Head of caudate nucleus (tissue), 42 donors: Measurements from ENCODE around the gene PNLIPRP1.

ENCODE experiments used
- DNase-seq, 42 donors: peaks; one replicate each; pipeline versions ENCODE4 v3.0.0 to v3.0.0-alpha.2; 2020 to 2021; ENCODE audit warnings: mixed read lengths in 7 of 42
- intact Hi-C: fragments of 100-400 bp; cut with DNase I; formaldehyde crosslinking; loops from one replicate; pipeline ENCODE4 v1.15.0; 2022

The PNLIPRP1 gene

DNA sequence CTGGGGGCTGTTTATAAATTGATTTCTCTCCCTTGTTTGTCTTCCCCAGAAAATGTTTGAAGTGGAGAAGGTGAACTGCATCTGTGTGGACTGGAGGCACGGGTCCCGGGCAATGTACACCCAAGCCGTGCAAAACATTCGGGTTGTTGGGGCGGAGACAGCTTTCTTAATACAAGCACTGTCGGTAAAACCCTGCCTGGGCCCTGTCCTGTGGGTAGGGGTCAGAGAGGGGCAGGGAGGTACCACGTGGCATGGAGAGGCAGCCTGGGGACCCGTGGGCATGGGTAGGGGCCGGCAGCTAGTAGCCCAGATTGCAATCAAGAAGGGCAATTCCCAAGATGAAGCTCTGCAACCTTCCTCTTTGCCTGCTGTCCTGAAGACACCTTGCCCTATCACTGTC, 36.1 kb downstream of the PNLIPRP1 start:
- intact Hi-C loops = no loop called here
- DNase-seq = no peak

DNA sequence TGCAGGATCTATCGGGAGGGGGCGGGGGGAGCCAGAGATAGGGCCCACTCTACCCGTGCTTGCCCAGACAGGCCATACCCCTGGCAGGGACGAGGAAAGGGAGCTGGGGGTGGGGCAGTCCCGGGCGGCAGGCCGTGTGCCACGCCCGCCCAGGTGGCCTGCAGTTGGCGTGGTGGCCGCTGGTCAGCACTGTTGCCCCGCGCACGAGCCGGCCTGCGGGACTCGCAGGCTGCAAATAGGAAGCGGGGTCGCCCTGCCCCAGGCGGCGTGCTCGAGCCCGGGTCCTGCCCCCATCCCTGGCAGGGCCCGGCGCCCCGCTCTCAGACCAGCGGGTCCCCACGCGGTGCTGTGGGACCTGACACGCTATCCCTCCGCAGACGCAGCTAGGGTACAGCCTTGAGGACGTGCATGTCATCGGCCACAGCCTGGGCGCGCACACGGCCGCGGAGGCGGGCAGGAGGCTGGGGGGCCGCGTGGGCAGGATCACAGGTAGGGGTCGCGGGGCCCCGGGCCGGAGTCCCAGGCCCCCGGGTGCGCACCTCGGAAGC, 36.7 kb downstream of the PNLIPRP1 start:
- DNase-seq = peak in 19 of 42 donors; percentile 7 to 58 (median 23)
- intact Hi-C loops = no loop called here

GRCh38 chr10:116629340-116629739, 38.6 kb downstream of the PNLIPRP1 start:
- no peak for DNase-seq
- intact Hi-C loops = no loop called here

DNA sequence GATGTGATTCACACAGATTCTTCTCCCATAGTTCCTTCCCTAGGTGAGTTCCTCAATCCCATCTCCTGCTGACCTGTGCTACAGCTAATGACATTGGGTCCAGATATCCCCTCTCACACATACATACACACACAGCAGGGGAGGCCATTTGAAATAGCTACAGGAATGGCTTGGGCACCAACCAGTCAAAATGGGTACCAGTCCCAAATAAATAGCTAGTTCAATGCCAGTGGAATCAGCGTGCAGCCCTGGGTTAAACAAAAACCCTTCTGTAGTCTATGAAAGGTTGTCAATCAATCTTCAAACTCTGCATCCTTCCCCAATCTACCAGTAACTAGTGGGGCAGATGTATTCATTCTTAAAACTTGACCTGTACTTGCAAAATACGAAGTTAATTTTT, 39.3 kb downstream of the PNLIPRP1 start:
- DNase-seq = no peak
- intact Hi-C loops = no loop called here

- intact Hi-C loops = no loop called here
- DNase-seq = no peak
Observed at GRCh38 chr10:116631871-116632295, 41.1 kb downstream of the PNLIPRP1 start.

DNA sequence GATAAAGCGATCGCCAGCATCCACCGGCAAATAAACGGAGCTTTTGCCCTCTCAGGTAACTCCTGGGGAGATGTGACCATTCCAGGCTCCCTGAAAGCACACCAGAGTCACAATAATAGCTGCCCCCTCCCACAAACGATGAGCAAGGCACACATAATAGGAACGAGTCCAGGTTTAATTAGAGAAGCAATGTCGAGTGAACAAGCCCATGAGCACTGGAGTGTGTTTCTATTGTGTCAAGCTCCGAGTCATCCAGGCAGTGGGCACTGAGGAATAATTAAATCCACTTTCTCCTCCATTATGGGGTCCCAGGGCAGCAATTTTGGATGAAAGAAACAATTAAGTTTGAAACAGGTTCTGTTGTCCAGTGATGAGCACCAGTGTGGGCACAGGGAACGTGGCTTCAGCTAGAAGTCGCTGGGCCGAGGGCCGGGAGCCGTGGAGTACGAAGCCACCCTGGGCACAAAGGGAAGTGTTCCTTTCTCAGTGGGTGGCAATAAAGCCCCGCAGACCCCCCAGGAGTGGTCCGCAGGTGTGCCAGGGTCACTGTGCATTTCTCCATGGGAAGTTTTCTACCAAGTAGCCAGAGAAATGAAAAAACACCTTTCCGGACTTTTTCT, 41.9 kb downstream of the PNLIPRP1 start:
- DNase-seq = no peak
- intact Hi-C loops = no loop called here

DNA sequence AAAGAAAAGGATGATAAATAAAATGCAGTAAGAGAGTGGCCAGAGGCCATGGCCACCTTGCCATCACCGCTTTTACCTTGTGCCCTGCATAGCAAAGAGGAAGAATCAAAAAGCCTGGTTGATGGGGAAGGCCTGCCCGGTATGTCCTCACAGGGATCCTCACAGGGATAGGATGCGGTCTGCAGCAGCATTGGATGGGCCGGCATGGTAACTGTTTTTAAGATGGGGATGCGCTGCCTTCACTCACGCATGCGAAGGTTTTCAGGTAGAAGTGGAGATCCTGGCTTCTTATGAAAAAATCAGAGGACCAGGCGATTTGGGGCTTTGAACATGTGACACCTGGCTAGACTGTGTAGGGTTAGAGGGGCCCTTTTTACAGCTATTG, 42.4 kb downstream of the PNLIPRP1 start:
- intact Hi-C loops = no loop called here
- DNase-seq = no peak

DNA sequence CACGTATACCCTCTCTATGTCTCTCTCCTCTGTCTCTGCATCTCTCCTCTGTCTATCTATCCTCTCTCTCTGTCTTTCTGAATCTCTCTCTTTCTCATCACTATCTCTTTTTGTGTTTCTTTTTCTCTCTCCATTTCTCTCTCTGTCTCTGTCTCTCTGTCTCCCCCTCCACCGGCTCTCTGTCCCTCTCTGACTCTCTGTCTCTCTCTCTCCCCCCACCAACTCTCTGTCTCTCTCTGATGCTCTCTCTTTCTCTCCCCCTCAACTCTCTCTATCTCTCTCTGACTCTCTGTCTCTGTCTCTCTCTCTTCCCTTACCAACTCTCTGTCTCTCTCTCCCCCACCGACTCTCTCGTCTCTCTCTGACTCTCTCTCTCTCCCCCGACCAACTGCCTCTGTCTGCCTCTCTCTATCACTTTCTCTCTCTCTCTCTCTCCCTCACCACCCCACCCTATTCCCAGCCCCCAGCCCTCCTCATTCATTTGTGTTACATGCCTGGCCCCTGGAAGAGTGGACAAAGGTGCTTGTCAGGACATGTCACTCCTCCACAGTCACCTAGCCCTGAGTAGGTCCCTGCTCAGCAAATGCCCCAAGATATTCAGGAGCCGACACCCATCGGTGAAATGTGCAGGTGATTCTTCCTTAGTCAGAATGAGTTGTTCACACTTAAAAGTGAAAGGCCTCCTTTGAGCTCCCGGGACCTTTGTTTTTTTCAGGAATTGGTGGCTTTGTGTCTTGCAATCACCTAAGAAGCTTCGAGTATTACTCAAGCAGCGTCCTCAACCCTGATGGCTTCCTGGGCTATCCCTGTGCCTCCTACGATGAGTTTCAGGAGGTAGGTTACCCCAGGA, 43.6 kb downstream of the PNLIPRP1 start:
- no peak for DNase-seq
- intact Hi-C loops = no loop called here

- no peak for DNase-seq
- intact Hi-C loops = no loop called here
Observed at GRCh38 chr10:116636385-116636784, 45.6 kb downstream of the PNLIPRP1 start.

- intact Hi-C loops = no loop called here
- DNase-seq = peak in 26 of 42 donors; percentile 5 to 68 (median 23)
Observed at GRCh38 chr10:116636976-116637375, 46.2 kb downstream of the PNLIPRP1 start.

- DNase-seq = no peak
- intact Hi-C loops = no loop called here
Observed at GRCh38 chr10:116637830-116638229, 47.1 kb downstream of the PNLIPRP1 start.

GRCh38 chr10:116646502-116646901, 55.7 kb downstream of the PNLIPRP1 start:
- DNase-seq = no peak
- intact Hi-C loops = no loop called here

DNA sequence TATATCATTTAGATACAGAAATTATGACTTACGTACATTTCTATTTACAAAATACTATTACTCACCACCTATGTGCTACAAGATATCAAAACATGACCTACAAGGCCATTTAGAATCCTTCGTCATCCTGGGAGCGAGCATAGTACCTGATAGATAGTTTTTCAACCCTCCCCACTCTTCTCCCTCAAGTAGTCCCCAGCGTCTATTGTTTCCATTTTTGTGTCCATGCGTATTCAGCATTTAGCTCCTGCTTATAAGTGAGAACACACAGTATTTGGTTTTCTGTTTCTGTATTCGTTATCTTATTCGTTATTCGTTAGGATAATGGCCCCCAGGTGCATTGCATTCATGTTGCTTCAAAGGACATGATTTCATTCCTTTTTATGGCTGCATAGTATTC, 58.1 kb downstream of the PNLIPRP1 start:
- intact Hi-C loops = no loop called here
- DNase-seq = no peak

- intact Hi-C loops = no loop called here
- no peak for DNase-seq
Observed at GRCh38 chr10:116653885-116654284, 63.1 kb downstream of the PNLIPRP1 start.

GRCh38 chr10:116654816-116655215, 64.1 kb downstream of the PNLIPRP1 start:
- no peak for DNase-seq
- intact Hi-C loops = no loop called here

DNA sequence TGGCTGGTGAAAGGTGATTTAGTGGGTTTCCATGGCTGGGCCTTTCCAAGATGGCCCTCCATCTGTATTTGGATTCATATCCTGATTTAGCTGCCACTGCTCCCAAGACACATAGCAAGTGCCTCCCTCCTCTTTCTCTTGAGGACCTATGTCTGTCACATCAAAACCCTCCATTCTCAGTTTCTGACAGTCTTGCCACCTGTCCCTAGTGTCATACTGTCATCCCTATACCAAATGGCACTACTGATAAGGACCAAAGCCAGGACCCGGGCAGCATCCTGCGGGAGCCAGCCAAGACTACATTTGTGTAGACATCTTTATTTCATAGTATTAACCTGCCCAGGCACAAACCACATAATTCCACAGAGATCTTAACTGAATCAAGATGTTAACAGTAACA, 64.8 kb downstream of the PNLIPRP1 start:
- intact Hi-C loops = no loop called here
- DNase-seq = no peak

GRCh38 chr10:116656044-116656443, 65.3 kb downstream of the PNLIPRP1 start:
- intact Hi-C loops = no loop called here
- DNase-seq = no peak

- no peak for DNase-seq
- intact Hi-C loops = no loop called here
Observed at GRCh38 chr10:116657863-116658551, 67.2 kb downstream of the PNLIPRP1 start.
